H1 (cell line): ENCODE results near the gene ELFN1. TPM values are rescaled to one million over a fixed set of nuclear protein-coding genes. Genes with fewer than 3 reads are reported as not detected.

Experiments used
- CTCF ChIA-PET: fragments of 300-600 bp; sonication (Branson Sonifier 250); formaldehyde crosslinking; loops from one replicate; lab custom pipeline; 2021; ENCODE audit not compliant: partially characterized antibody; lab: Charles Lee
- POLR2A ChIA-PET: fragments of 300-600 bp; sonication (Branson Sonifier 250); formaldehyde crosslinking; loops from one replicate; lab custom pipeline; 2021; ENCODE audit warnings: inconsistent platforms; ENCODE audit not compliant: partially characterized antibody; lab: Charles Lee
- DNase-seq, 2 experiments: peaks; one replicate each; pipeline versions ENCODE4 v3.0.0 to v3.0.0-alpha.2; 2010 to 2022; ENCODE audit warnings: low spot score in 2 of 2, low read depth in 1 of 2, mixed read lengths in 1 of 2
- FAIRE-seq: peaks from 2 replicates; lab custom pipeline; 2011; peaks lifted over from hg19 to GRCh38; lab: Jason Lieb, UNC
- H2AFZ ChIP-seq: 2 replicates; pipeline ENCODE4 v1.8.1; 2012; ENCODE audit warnings: low read length, inconsistent platforms
- H2AK5ac ChIP-seq: 2 replicates; pipeline ENCODE4 v1.6.1; 2013; ENCODE audit warnings: low read depth, low read length
- H2BK120ac ChIP-seq: replicated peaks from 2 replicates; pipeline ENCODE3; 2013; ENCODE audit warnings: low read depth, low read length, inconsistent platforms
- H2BK12ac ChIP-seq: 2 replicates; pipeline ENCODE4 v1.6.1; 2013; ENCODE audit warnings: low read depth, low read length
- H2BK15ac ChIP-seq: 2 replicates; pipeline ENCODE4 v1.6.1; 2013; ENCODE audit warnings: low read length
- H2BK20ac ChIP-seq: 2 replicates; pipeline ENCODE4 v1.6.1; 2013; ENCODE audit warnings: low read length
- H2BK5ac ChIP-seq: 2 replicates; pipeline ENCODE4 v1.6.1; 2013; ENCODE audit warnings: low read depth, low read length
- H3K14ac ChIP-seq: 2 replicates; pipeline ENCODE4 v1.6.1; 2013; ENCODE audit warnings: inconsistent platforms; ENCODE audit not compliant: insufficient read length
- H3K18ac ChIP-seq: 2 replicates; pipeline ENCODE4 v1.6.1; 2013; ENCODE audit warnings: low read length; ENCODE audit errors: extremely low read depth
- H3K23ac ChIP-seq: 2 replicates; pipeline ENCODE4 v1.6.1; 2013; ENCODE audit warnings: inconsistent platforms; ENCODE audit not compliant: insufficient read length
- H3K23me2 ChIP-seq: 2 replicates; pipeline ENCODE4 v1.6.1; 2013; ENCODE audit warnings: low read depth, low read length
- H3K27ac ChIP-seq: 2 replicates; pipeline ENCODE4 v1.6.1; 2011; ENCODE audit warnings: low read depth, low read length, inconsistent platforms
- H3K27me3 ChIP-seq, 4 experiments: replicated peaks in 1 of 4; 1 replicate in 1 of 4; 2 replicates in 3 of 4; pipeline versions ENCODE4 v1.6.1 to v1.8.1; 2011 to 2013; ENCODE audit warnings: low read length in 3 of 4, mild to moderate bottlenecking in 3 of 4, inconsistent platforms in 2 of 4, mixed read lengths in 2 of 4, moderate library complexity in 1 of 4; ENCODE audit not compliant: control insufficient read depth in 3 of 4, insufficient read depth in 3 of 4; ENCODE audit errors: extremely low read depth in 1 of 4
- H3K36me3 ChIP-seq, 4 experiments: 2 replicates each; pipeline versions ENCODE4 v1.6.1 to v1.8.1; 2011 to 2013; ENCODE audit warnings: mild to moderate bottlenecking in 4 of 4, low read length in 3 of 4, moderate library complexity in 2 of 4, control low read depth in 1 of 4, inconsistent platforms in 1 of 4; ENCODE audit not compliant: insufficient read depth in 4 of 4, control insufficient read depth in 2 of 4
- H3K4ac ChIP-seq: replicated peaks from 2 replicates; pipeline ENCODE3; 2013; ENCODE audit warnings: low read length, low read depth, mixed read lengths, inconsistent platforms; ENCODE audit not compliant: insufficient read length
- H3K4me1 ChIP-seq, 4 experiments: replicated peaks in 1 of 4; 1 replicate in 1 of 4; 2 replicates in 3 of 4; pipeline versions ENCODE4 v1.6.1 to v1.8.1; 2011 to 2013; ENCODE audit warnings: low read length in 3 of 4, inconsistent platforms in 2 of 4, mixed read lengths in 1 of 4; ENCODE audit not compliant: insufficient read depth in 4 of 4, control insufficient read depth in 3 of 4
- H3K4me2 ChIP-seq, 2 experiments: 2 replicates each; pipeline versions ENCODE4 v1.6.1 to v1.8.1; 2011 to 2013; ENCODE audit warnings: low read depth in 2 of 2, low read length in 2 of 2, control low read depth in 1 of 2, inconsistent platforms in 1 of 2, mild to moderate bottlenecking in 1 of 2; ENCODE audit not compliant: insufficient read depth in 1 of 2
- H3K4me3 ChIP-seq, 4 experiments: fragments of 200-600, 300-600 bp in 1 of 4; sonication (generic), shearing (Covaris generic), sonication (Bioruptor Twin) in 1 of 4; 2 replicates each; pipeline versions ENCODE4 v1.5.1 to v1.8.1; 2011 to 2016; ENCODE audit warnings: low read length in 4 of 4, low read depth in 3 of 4, control low read depth in 2 of 4, inconsistent platforms in 2 of 4, mild to moderate bottlenecking in 2 of 4, mixed read lengths in 1 of 4, moderate library complexity in 1 of 4; ENCODE audit not compliant: insufficient read depth in 2 of 4; ENCODE audit errors: extremely low read depth in 1 of 4
- H3K56ac ChIP-seq: replicated peaks from 2 replicates; pipeline ENCODE3; 2013; ENCODE audit warnings: low read depth, mild to moderate bottlenecking, mixed read lengths, low read length, inconsistent platforms; ENCODE audit not compliant: insufficient read length
- H3K79me1 ChIP-seq: 2 replicates; pipeline ENCODE4 v1.6.1; 2013; ENCODE audit warnings: low read depth, low read length, control low read depth
- H3K79me2 ChIP-seq, 2 experiments: 2 replicates each; pipeline versions ENCODE4 v1.6.1 to v1.8.1; 2012 to 2013; ENCODE audit warnings: low read length in 2 of 2, mild to moderate bottlenecking in 2 of 2, inconsistent platforms in 1 of 2; ENCODE audit not compliant: insufficient read depth in 2 of 2, control insufficient read depth in 1 of 2
- H3K9ac ChIP-seq, 4 experiments: replicated peaks in 1 of 4; 1 replicate in 1 of 4; 2 replicates in 3 of 4; pipeline versions ENCODE4 v1.6.1 to v1.8.1; 2011 to 2013; ENCODE audit warnings: low read depth in 3 of 4, low read length in 3 of 4, control low read depth in 2 of 4, mild to moderate bottlenecking in 2 of 4, moderate library complexity in 2 of 4, inconsistent platforms in 1 of 4; ENCODE audit errors: extremely low read depth in 1 of 4
- H3K9me3 ChIP-seq, 2 experiments: 2 replicates each; pipeline versions ENCODE4 v1.6.1 to v1.8.1; 2012 to 2013; ENCODE audit warnings: mild to moderate bottlenecking in 2 of 2, moderate library complexity in 2 of 2, control low read depth in 1 of 2, inconsistent platforms in 1 of 2, low read depth in 1 of 2, low read length in 1 of 2, mixed read lengths in 1 of 2; ENCODE audit not compliant: insufficient read depth in 2 of 2
- H4K20me1 ChIP-seq, 2 experiments: replicated peaks in 1 of 2; 2 replicates each; pipeline versions ENCODE3 to v1.8.1; 2011 to 2013; ENCODE audit warnings: inconsistent platforms in 2 of 2, low read length in 2 of 2, mild to moderate bottlenecking in 1 of 2; ENCODE audit not compliant: insufficient read depth in 2 of 2, control insufficient read depth in 1 of 2
- H4K5ac ChIP-seq: 2 replicates; pipeline ENCODE4 v1.6.1; 2013; ENCODE audit warnings: low read length, low read depth, mixed read lengths, inconsistent platforms; ENCODE audit not compliant: insufficient read length
- H4K8ac ChIP-seq: 2 replicates; pipeline ENCODE4 v1.8.0; 2013; ENCODE audit warnings: mild to moderate bottlenecking, moderate library complexity, low read length, inconsistent platforms; ENCODE audit not compliant: insufficient read depth; ENCODE audit errors: extremely low read depth
- H4K91ac ChIP-seq: replicated peaks from 2 replicates; pipeline ENCODE3; 2013; ENCODE audit warnings: low read length, mixed read lengths, inconsistent platforms; ENCODE audit not compliant: insufficient read length
- ASH2L ChIP-seq: fragments of 200-600, 300-600 bp; sonication (generic); IDR thresholded peaks from one replicate; pipeline ENCODE4 v1.7.1; 2017; ENCODE audit warnings: low read length
- E2F6 ChIP-seq: IDR thresholded peaks from 2 replicates; pipeline ENCODE4 v1.6.1; 2012; ENCODE audit warnings: inconsistent platforms
- EZH2 ChIP-seq: fragments of 200-600 bp; sonication (generic); IDR thresholded peaks from 2 replicates; pipeline ENCODE4 v1.7.1; 2012; ENCODE audit warnings: low read depth, mild to moderate bottlenecking, moderate library complexity, low read length, inconsistent platforms; ENCODE audit not compliant: severe bottlenecking
- RNF2 ChIP-seq: fragments of 200-900, 300-1000 bp; sonication (generic); IDR thresholded peaks from 2 replicates; pipeline ENCODE4 v1.7.1; 2016; ENCODE audit warnings: borderline replicate concordance, low read depth, mild to moderate bottlenecking, antibody characterized with exemption, low read length; ENCODE audit not compliant: poor library complexity, severe bottlenecking; ENCODE audit errors: missing control alignments
- SUZ12 ChIP-seq: fragments of 200-600 bp; sonication (generic); IDR thresholded peaks from 2 replicates; pipeline ENCODE4 v1.6.1; 2012; ENCODE audit warnings: mild to moderate bottlenecking, inconsistent platforms, low read length, moderate library complexity, mixed read lengths
- TAF1 ChIP-seq: IDR thresholded peaks from 2 replicates; pipeline ENCODE4 v1.6.1; 2011; ENCODE audit warnings: mild to moderate bottlenecking, low read depth, low read length
- USF2 ChIP-seq: IDR thresholded peaks from 2 replicates; pipeline ENCODE4 v1.6.1; 2011; ENCODE audit warnings: low read length, improper control_type of control experiment
- ZNF274 ChIP-seq: IDR thresholded peaks from 2 replicates; pipeline ENCODE4 v1.7.0; 2012; ENCODE audit warnings: low read length, borderline replicate concordance; ENCODE audit errors: extremely low read depth
- whole genome bisulfite sequencing, 2 experiments: shearing (Covaris generic) in 1 of 2; methylation state at CpG; one replicate each; pipeline versions ENCODE4 v1.1.6 to v1.1.7; 2013 to 2015; ENCODE audit warnings: low lambda C conversion rate in 2 of 2, mixed read lengths in 2 of 2, inconsistent platforms in 1 of 2, low coverage in 1 of 2, missing lambda C conversion rate in 1 of 2; ENCODE audit not compliant: insufficient replicate concordance in 2 of 2, insufficient coverage in 1 of 2, insufficient read length in 1 of 2; ENCODE audit errors: extremely low coverage in 1 of 2, missing lambda C conversion rate in 1 of 2; 5-methylcytosine and 5-hydroxymethylcytosine counted together
- polyA plus RNA-seq, 7 experiments: library from polyadenylated mRNA; depleted of rRNA in 3 of 7; stranded (reverse) in 5 of 7; unstranded in 2 of 7; fragments of >200 nt in 5 of 7; fragments of 200-250 nt in 2 of 7; gene quantifications; 1 replicate in 5 of 7; 2 replicates in 1 of 7; 4 replicates in 1 of 7; pipeline versions ENCODE4 v1.2.1 to v1.2.3, GENCODE V29; 2011 to 2013; ENCODE audit warnings: missing spikeins in 2 of 7, mixed read lengths in 2 of 7
- total RNA-seq: library from RNA; stranded (reverse); fragmentation: NEBNext Ultra II Directional; extraction: Animal tissue kit (Norgen Biotek cat#: 25700); gene quantifications from 2 replicates; pipeline ENCODE4 v1.2.1, GENCODE V29; 2021

Gene ELFN1
- total and polyA plus RNA-seq, 2 of the 8 experiments (the other 6 are each of a cell fraction or from before 2014, with no cell fraction given): 2.0 to 4.5 TPM

- Histone ChIP-seq H3K79me2 (no peaks in the 10 kb centered on the region), H2BK120ac (peak overlapping the region; percentile 43), H4K5ac (no peak overlapping the region), H3K4me1 (peaks cover 0 to 34% (median 17%) of the 10 kb centered on the region in 4 experiments; a peak in 5 of 7 replicates), H3K36me3 (no peaks in the 10 kb centered on the region), H2BK20ac (no peak overlapping the region), H3K23me2 (peaks cover 27% of the 10 kb centered on the region; the same call in 1 of the 2 replicates), H2AFZ (no peak overlapping the region), H3K79me1 (no peaks in the 10 kb centered on the region), H3K56ac (peak overlapping the region; percentile 30), H3K27ac (no peak overlapping the region), H3K9me3 (no peaks in the 10 kb centered on the region), H3K9ac (no peak overlapping the region), H2AK5ac (no peak overlapping the region), H2BK5ac (no peak overlapping the region), H2BK12ac (peak overlapping the region; percentile 50; the same call in 1 of the 2 replicates), H3K4ac (no peak overlapping the region), H3K14ac (no peak overlapping the region), H3K23ac (no peak overlapping the region), H3K18ac (peak overlapping the region; percentile 48; the same call in 1 of the 2 replicates), H4K8ac (peak overlapping the region; percentile 25), H3K27me3 (peaks cover 65 to 90% (median 86%) of the 10 kb centered on the region in 4 experiments), H2BK15ac (no peak overlapping the region), H4K91ac (no peak overlapping the region), H3K4me3 (peak overlapping the region; percentile 7 to 81 (median 26)), H3K4me2 (peak overlapping the region; percentile 72 to 76), H4K20me1 (peaks cover 0 to 9% of the 10 kb centered on the region in 2 experiments)
- DNase-seq (peak in 1 of 2 experiments; percentile 58), FAIRE-seq (no peak)
- ChIA-PET POLR2A (interaction anchor here (1.0 kb wide), 1 partner anchor 20 kb away, joined by 3 read pairs; no protein-coding TSS in a partner anchor), CTCF (interaction anchor here (0.6 to 1.4 kb wide), 5 partner anchors 40 to 235 kb away, joined by 3 to 7 read pairs (median 4); no protein-coding TSS in a partner anchor)
- 1% methylated on average over 23 of the region's 70 CpGs; no CpG with 5 or more reads in 1 of the 2 experiments for WGBS, 2 experiments
- 0 out of 2 replicates have a peak, but pooled peaks have one; percentile 4 for TF ChIP-seq E2F6
- TF ChIP-seq USF2: no peak
- peak; percentile 92 for TF ChIP-seq SUZ12
- TF ChIP-seq RNF2: peak; percentile 74
- TF ChIP-seq EZH2: peak; percentile 91
- TF ChIP-seq TAF1: no peak
- peak; percentile 6 for TF ChIP-seq ASH2L
- no peak for TF ChIP-seq ZNF274
Observed at GRCh38 chr7:1666823-1667565, 3.1 kb upstream of the ELFN1 start.
